ENCODE measurements around the gene ZFYVE19. TPM values are rescaled to one million over a fixed set of nuclear protein-coding genes. Genes with fewer than 3 reads are reported as not detected.
"Not testable (repeated sequence)": the region's sequence is repeated elsewhere in the genome, so short reads cannot be mapped to it uniquely, and the experiment has no call there.

The ZFYVE19 gene
- total RNA-seq, 4 donors from 2014 or later, result 21.7 to 37.8 (median 22.3) TPM

GRCh38 chr15:40856746-40857145 lies 49.9 kb downstream of the ZFYVE19 start:
- Histone ChIP-seq H3K36me3 (peaks cover 19 to 37% of the 10 kb centered on the region in 2 donors), H3K4me1 (peaks cover 5 to 9% of the 10 kb centered on the region in 2 donors), H3K27me3 (no peaks in the 10 kb centered on the region), H3K27ac (peak overlapping the region in 1 of 3 donors; percentile 65), H3K4me3 (replicated peaks in 1 of 3) (no peak overlapping the region), H3K9me3 (no peaks in the 10 kb centered on the region)
- DNase-seq, result no peak
- intact Hi-C loops (cut with DNase I), result loop anchor here (2.0 to 5.0 kb wide), 2 partner anchors 36 to 326 kb away; no protein-coding TSS in a partner anchor
- WGBS, 2 donors, result 83 to 85% methylated on average over 7 to 8 of the region's 8 CpGs
- no peak for TF ChIP-seq POLR2A (IDR thresholded peaks at IDR 0.05)
- TF ChIP-seq CTCF (IDR thresholded peaks at IDR 0.05), result no peak

- peaks cover 5 to 9% of the 10 kb centered on the region in 2 donors for H3K4me1 ChIP-seq
- H3K27ac ChIP-seq, result peak overlapping the region in 2 of 3 donors; percentile 58 to 65
- H3K4me3 ChIP-seq (replicated peaks in 1 of 3), result no peak overlapping the region
- H3K27me3 ChIP-seq, result no peaks in the 10 kb centered on the region
- H3K9me3 ChIP-seq, result no peaks in the 10 kb centered on the region
- peak; percentile 83 to 88 for DNase-seq
- intact Hi-C loops (cut with DNase I), result loop anchor here (2.0 to 5.0 kb wide), 2 partner anchors 35 to 325 kb away; no protein-coding TSS in a partner anchor
- TF ChIP-seq POLR2A (IDR thresholded peaks at IDR 0.05), result no peak
- peak; percentile 82 to 97 (median 93) for TF ChIP-seq CTCF (IDR thresholded peaks at IDR 0.05)
- WGBS, 2 donors, result 36 to 48% methylated on average over 12 to 15 of the region's 15 CpGs
- peaks cover 19 to 37% of the 10 kb centered on the region in 2 donors for H3K36me3 ChIP-seq
Measured at GRCh38 chr15:40857601-40858341, 50.9 kb downstream of the ZFYVE19 start.

GRCh38 chr15:40858706-40859105 lies 51.8 kb downstream of the ZFYVE19 start:
- Histone ChIP-seq H3K36me3 (peaks cover 13 to 32% of the 10 kb centered on the region in 2 donors), H3K27me3 (no peaks in the 10 kb centered on the region), H3K9me3 (no peaks in the 10 kb centered on the region), H3K4me1 (peaks cover 5 to 9% of the 10 kb centered on the region in 2 donors), H3K27ac (no peak overlapping the region), H3K4me3 (replicated peaks in 1 of 3) (no peak overlapping the region)
- intact Hi-C loops (cut with DNase I), result loop anchor here (5.0 kb wide), 1 partner anchor 324 kb away; no protein-coding TSS in a partner anchor
- no peak for DNase-seq
- TF ChIP-seq CTCF (IDR thresholded peaks at IDR 0.05) (no peak), POLR2A (IDR thresholded peaks at IDR 0.05) (no peak)
- 82 to 85% methylated on average over 10 of the region's 10 CpGs for WGBS, 2 donors

- H3K9me3 ChIP-seq, result no peaks in the 10 kb centered on the region
- intact Hi-C loops (cut with DNase I), result loop anchor here (5.0 kb wide), 1 partner anchor 323 kb away; no protein-coding TSS in a partner anchor
- H3K27me3 ChIP-seq, result no peaks in the 10 kb centered on the region
- H3K4me1 ChIP-seq, result peaks cover 5 to 9% of the 10 kb centered on the region in 2 donors
- H3K36me3 ChIP-seq, result peaks cover 8 to 26% of the 10 kb centered on the region in 2 donors
- DNase-seq, result peak; percentile 78 to 84
- WGBS, 2 donors, result 27 to 33% methylated on average over 18 of the region's 18 CpGs
- no peak overlapping the region for H3K4me3 ChIP-seq (replicated peaks in 1 of 3)
- peak in 5 of 6 experiments; percentile 48 to 72 (median 52) for TF ChIP-seq CTCF (IDR thresholded peaks at IDR 0.05)
- no peak for TF ChIP-seq POLR2A (IDR thresholded peaks at IDR 0.05)
- no peak overlapping the region for H3K27ac ChIP-seq
Measured at GRCh38 chr15:40859206-40859851, 52.4 kb downstream of the ZFYVE19 start.

- H3K4me1 ChIP-seq; H3K9me3 ChIP-seq; H3K4me3 ChIP-seq (replicated peaks in 1 of 3); DNase-seq; H3K27ac ChIP-seq; H3K27me3 ChIP-seq; intact Hi-C loops (cut with DNase I): not testable (repeated sequence)
- WGBS, 2 donors, result 82% methylated on average over 4 of the region's 4 CpGs
- H3K36me3 ChIP-seq, result peaks cover under 1 to 13% of the 10 kb centered on the region in 2 donors
Measured at GRCh38 chr15:40861147-40861546, 54.3 kb downstream of the ZFYVE19 start.

Data from thyroid gland (tissue), 4 donors.